ENCODE data around the gene PLCB2.

PLCB2 gene

DNA sequence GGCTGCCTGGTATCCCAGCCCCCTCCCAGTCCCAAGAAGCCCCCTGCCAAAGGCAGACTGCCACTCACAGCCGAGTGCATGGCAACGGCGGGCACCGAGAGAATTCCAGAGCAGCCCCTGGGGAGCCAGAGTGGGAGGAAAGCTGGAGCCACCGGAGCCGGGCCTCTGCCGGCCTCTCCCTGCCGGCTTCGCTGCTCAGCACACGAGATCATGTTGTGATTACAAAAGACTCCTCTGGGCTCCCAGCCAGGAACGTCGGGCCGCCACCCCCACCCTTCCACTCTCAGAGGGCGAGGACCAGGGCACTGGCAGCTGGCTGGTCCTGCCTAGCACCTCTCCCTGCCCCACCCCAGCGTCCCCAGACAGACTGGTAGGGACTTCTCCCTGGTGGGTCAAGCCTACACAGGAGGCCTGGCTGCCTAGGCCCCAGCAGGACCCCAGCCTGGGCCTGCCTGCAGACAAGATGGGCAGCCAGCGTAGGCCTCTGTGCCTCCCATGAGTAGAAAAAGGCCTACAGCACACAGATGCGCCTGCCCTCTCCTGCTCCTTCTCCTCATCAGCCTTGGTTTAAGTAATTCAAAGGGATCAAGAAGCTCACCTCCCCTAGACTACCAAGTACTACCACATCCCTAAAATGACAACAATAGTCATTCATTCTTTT, 33.1 kb upstream of the PLCB2 start, which contains the start of gene CCDC9B:
CCDC9B (minus strand) TSS at position 200 of the 661 bp plus-strand sequence; CDS start at position 80, 120 bp downstream.
- peak; percentile 72 for DNase-seq

DNA sequence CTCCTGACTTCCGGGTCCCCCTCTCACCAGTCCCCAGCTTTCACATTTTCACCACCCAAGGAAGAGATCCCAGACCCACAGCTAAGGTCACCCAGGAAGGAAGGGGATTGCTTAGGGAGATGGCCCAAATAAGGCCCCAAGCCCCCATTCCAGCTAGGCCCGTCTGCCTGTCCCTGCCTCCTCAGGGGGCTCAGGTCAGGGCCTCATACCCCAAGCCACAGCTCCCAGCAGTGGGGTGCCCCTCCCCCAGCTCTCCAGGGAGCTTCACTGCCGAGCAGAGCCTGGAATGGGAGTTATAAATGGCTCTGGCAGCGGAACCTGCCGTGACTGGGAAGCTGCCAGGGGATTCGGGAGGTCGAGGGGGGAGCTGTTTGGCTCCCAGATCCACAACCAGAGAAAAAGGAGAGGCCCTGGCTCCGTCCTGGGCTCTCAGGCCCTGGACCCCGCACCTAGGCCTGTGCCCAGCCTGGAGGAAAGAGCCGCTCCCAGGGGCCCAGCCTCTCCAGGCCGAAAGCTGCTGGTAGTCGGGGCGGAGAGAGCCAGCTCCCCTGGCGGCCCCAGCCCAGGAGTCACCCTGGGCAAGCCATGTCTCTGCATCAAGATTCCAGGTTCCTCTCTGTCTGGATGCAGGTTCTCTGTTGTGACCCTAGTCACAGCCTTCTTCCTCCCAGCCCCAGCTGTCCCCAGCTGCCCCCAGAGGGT, 32.5 kb upstream of the PLCB2 start:
- no peak for DNase-seq

- no peak for DNase-seq
These were observed 31.8 kb upstream of the PLCB2 start for GRCh38 chr15:40339621-40339945.

GRCh38 chr15:40338921-40339620, 31.3 kb upstream of the PLCB2 start:
- no peak for DNase-seq

GRCh38 chr15:40338041-40338657, 30.4 kb upstream of the PLCB2 start:
- DNase-seq: peak; percentile 28

- no peak for DNase-seq
These were observed 29.9 kb upstream of the PLCB2 start for GRCh38 chr15:40337597-40337996.

- DNase-seq: no peak
These were observed 29.0 kb upstream of the PLCB2 start for GRCh38 chr15:40336744-40337122.

GRCh38 chr15:40335938-40336743, 28.4 kb upstream of the PLCB2 start:
- peak; percentile 80 for DNase-seq

- DNase-seq: no peak
These were observed 27.4 kb upstream of the PLCB2 start for GRCh38 chr15:40334941-40335795.

GRCh38 chr15:40334541-40334940, 26.8 kb upstream of the PLCB2 start:
- DNase-seq: no peak

DNA sequence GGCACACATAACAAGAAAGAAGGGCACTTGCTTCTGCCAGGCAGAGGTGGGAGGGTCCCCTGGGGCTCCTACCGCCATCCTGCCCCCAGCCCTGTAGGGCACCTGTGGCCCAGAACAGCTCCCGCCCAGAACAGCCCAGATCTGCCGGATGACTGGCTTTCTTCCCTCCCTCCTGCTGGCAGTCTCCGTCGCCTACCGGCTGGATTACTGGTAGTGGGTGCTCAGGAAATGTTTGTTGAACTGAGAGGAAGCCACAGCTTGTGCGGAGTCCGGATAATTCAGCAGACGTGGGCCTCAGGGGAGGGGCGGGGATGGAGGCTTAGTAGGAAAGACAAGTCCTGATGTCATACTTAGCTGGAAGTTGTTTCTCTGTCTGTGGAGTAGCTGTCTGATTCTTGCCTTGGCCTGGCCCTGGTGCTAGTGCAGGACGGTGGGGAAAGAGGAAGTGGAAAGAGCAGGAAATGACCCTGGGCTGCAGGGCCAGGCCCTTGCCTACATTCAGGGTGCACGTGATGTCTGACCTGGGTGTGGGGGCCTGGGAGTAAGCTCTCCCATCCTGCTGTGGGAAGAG, 26.3 kb upstream of the PLCB2 start:
- no peak for DNase-seq

DNA sequence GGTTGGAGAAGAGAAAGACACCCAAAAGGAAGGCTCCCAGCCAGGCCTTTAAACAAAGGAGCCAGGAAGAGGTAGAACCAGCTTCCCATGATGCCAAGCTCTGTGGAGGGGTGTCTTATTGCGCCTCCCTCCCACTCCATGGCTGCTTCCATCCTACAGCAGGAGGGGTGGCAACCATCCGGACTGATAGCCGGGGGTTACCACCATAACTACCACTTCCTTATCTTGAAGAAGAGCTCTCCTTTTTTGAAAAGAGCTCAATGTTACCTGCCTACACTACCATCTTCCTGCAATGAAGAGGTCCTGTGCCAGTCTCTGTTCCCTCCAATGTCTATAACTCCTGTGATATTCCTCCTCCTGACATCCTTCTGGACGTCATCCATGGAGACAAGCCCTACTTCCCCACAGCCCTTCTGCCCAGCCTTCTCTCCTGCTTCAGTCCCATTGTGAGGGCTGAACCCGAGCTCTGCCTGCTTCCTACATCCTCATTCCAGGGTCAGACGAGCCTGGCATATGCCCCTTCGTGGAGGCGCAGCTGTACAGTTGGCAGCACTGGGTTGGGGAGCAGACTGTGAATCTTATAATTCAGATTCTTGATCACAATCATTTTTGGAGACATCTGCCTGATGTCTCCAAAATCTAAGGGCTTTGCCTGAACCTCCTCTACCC, 24.5 kb upstream of the PLCB2 start:
- DNase-seq: no peak

DNA sequence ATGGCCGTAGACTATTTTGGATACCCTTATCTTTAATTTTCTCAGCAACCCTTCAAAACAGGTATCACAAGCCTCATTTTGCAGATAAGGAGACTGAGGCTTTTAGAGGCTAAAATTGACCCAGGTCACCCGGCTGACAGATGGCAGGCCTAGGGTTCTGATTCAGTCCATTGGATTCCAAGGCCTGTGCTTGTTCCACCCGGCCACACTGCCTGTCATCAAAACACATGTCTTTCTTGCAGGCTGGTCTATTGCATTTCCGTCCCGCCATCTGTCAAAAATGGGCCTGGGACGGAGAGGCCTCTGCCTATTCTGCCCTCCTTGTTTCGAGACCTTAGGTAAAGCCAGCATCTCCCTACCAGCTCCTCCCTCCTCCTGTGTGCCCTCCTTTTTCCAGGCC, 23.9 kb upstream of the PLCB2 start:
- no peak for DNase-seq

- no peak for DNase-seq
These were observed 23.3 kb upstream of the PLCB2 start for GRCh38 chr15:40331026-40331425.

- DNase-seq: peak; percentile 48
These were observed 22.7 kb upstream of the PLCB2 start for GRCh38 chr15:40330368-40330836.

- DNase-seq: no peak
These were observed 22.1 kb upstream of the PLCB2 start for GRCh38 chr15:40329804-40330203.

GRCh38 chr15:40328751-40329150, 21.0 kb upstream of the PLCB2 start:
- no peak for DNase-seq

GRCh38 chr15:40328176-40328575, 20.4 kb upstream of the PLCB2 start:
- no peak for DNase-seq

DNA sequence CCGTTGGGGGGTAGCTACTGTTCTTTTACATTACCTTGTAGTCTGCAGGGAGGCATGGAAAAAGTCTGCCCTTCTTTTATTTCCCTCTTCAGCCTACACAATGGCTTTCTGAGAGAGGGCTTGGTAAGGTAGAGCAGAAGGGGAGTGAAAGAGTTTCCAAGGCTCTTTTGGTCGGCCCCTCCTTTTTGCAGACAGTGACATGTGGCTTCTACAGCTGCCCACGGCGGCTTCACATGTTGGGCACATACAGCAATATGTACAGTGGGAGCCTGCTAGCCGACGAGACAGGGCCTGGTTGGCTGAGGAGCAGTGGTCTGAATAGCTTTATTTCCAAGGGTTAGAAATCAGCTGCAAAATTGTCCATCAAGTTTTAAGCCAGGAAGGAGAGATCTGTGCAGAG, 19.7 kb upstream of the PLCB2 start:
- no peak for DNase-seq

- no peak for DNase-seq
These were observed 18.0 kb upstream of the PLCB2 start for GRCh38 chr15:40325700-40326099.

DNA sequence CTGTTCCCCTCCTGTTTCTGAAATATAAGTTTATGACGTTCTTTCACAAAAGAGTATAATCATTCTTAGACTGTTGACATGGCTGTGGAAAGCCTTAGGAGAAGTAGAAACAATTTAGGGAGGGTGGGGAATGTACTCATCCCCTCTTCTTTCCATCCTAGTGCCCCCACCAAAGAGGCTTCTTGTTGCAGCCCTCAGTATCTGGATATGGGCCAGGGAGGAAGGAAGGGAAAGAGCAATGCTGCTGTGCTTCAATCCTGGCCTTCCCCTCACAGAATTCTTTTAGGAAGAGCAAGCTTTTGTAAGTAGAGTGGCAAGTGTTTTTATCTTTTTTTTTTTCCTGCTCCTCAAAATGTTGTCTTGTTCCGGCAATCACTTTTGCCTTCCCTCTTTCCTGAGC, 17.5 kb upstream of the PLCB2 start:
- no peak for DNase-seq

Measured in NCI-H1105 (cell line).